GM23248 (cell line): Measurements from ENCODE around the gene PLPPR2. TPM values are rescaled to one million over a fixed set of nuclear protein-coding genes. Genes with fewer than 3 reads are reported as not detected.

Experiments
- DNase-seq: peaks from one replicate; pipeline ENCODE4 v3.0.0-alpha.2; 2015
- H2AFZ ChIP-seq: fragments of 200-600 bp; sonication (generic); 2 replicates; pipeline ENCODE4 v1.6.1; 2016; ENCODE audit warnings: antibody characterized with exemption
- H3F3A ChIP-seq: fragments of 200-600 bp; sonication (generic); 2 replicates; pipeline ENCODE4 v1.6.1; 2016; ENCODE audit warnings: mild to moderate bottlenecking, antibody characterized with exemption, mixed run types; ENCODE audit not compliant: insufficient read depth
- H3K27ac ChIP-seq: fragments of 200-600 bp; sonication (generic); 2 replicates; pipeline ENCODE4 v1.5.1; 2016; ENCODE audit warnings: mild to moderate bottlenecking
- H3K27me3 ChIP-seq: fragments of 200-600 bp; sonication (generic); replicated peaks from 2 replicates; pipeline ENCODE4 v1.6.1; 2016; ENCODE audit warnings: mild to moderate bottlenecking; ENCODE audit not compliant: insufficient read depth
- H3K36me3 ChIP-seq: fragments of 200-600 bp; sonication (generic); 2 replicates; pipeline ENCODE4 v1.6.1; 2016; ENCODE audit warnings: low read depth, mild to moderate bottlenecking
- H3K4me1 ChIP-seq: fragments of 200-600 bp; sonication (generic); 2 replicates; pipeline ENCODE4 v1.6.1; 2016; ENCODE audit warnings: mild to moderate bottlenecking; ENCODE audit not compliant: insufficient read depth
- H3K4me2 ChIP-seq: fragments of 200-600 bp; sonication (generic); one replicate; pipeline ENCODE4 v1.6.1; 2016; ENCODE audit warnings: mild to moderate bottlenecking; ENCODE audit not compliant: unreplicated experiment
- H3K4me3 ChIP-seq: fragments of 200-600 bp; sonication (generic); 2 replicates; pipeline ENCODE4 v1.5.1; 2016; ENCODE audit warnings: mild to moderate bottlenecking
- H3K79me2 ChIP-seq: fragments of 200-600 bp; sonication (generic); 2 replicates; pipeline ENCODE4 v1.6.1; 2016; ENCODE audit warnings: mild to moderate bottlenecking; ENCODE audit not compliant: insufficient read depth
- H3K9ac ChIP-seq: fragments of 200-600 bp; sonication (generic); 2 replicates; pipeline ENCODE4 v1.6.1; 2016; ENCODE audit warnings: mild to moderate bottlenecking
- H3K9me2 ChIP-seq: fragments of 200-600 bp; sonication (generic); 2 replicates; pipeline ENCODE4 v1.6.1; 2016; ENCODE audit warnings: mixed run types, mild to moderate bottlenecking, moderate library complexity; ENCODE audit not compliant: insufficient read depth
- H3K9me3 ChIP-seq: fragments of 200-600 bp; sonication (generic); one replicate; pipeline ENCODE4 v1.6.1; 2017; ENCODE audit warnings: low read depth
- H4K20me1 ChIP-seq: fragments of 200-600 bp; sonication (generic); 2 replicates; pipeline ENCODE4 v1.6.0; 2016; ENCODE audit not compliant: insufficient read depth
- EZH2 ChIP-seq: fragments of 200-600 bp; sonication (generic); IDR thresholded peaks from 2 replicates; pipeline ENCODE4 v1.6.1; 2018; ENCODE audit warnings: antibody characterized with exemption, mild to moderate bottlenecking; ENCODE audit not compliant: insufficient read depth, poor library complexity, severe bottlenecking
- EZH2phosphoT487 ChIP-seq: fragments of 200-600 bp; sonication (generic); IDR thresholded peaks from 2 replicates; pipeline ENCODE4 v1.6.1; 2018; ENCODE audit warnings: antibody characterized with exemption, moderate library complexity, mild to moderate bottlenecking, low read depth; ENCODE audit not compliant: insufficient read depth
- WGBS, 2 experiments: methylation state at CpG; one replicate each; pipeline ENCODE4 v1.1.6; 2015 to 2017; ENCODE audit warnings: low lambda C conversion rate in 2 of 2, low coverage in 1 of 2; ENCODE audit errors: missing lambda C conversion rate in 2 of 2; 5-methylcytosine and 5-hydroxymethylcytosine counted together
- in situ Hi-C: fragments of 300-500 bp; cut with MboI; formaldehyde crosslinking; loops from 2 replicates; pipeline ENCODE4 v1.15.0; 2020
- polyA plus RNA-seq: library from polyadenylated mRNA; unstranded; fragments of >200 nt; fragmentation: Nextera tagmentation; extraction: Ambion mirVana; gene quantifications from 2 replicates; pipeline ENCODE4 v1.2.1, GENCODE V29; 2016
- total RNA-seq: library from RNA; depleted of rRNA; stranded (reverse); fragments of >200 nt; shearing (Covaris generic); gene quantifications from 2 replicates; pipeline ENCODE4 v1.2.3, GENCODE V29; 2014

The PLPPR2 gene
- total and polyA plus RNA-seq, 2 experiments from 2014 or later, result 39.7 to 52.0 TPM

GRCh38 chr19:11321191-11322126 lies 33.8 kb upstream of the PLPPR2 start:
- Histone ChIP-seq H3K9me3 (no peaks in the 10 kb centered on the region), H3K4me2 (no peak overlapping the region), H3K36me3 (no peaks in the 10 kb centered on the region), H2AFZ (no peak overlapping the region), H3F3A (peaks cover 9% of the 10 kb centered on the region), H3K4me1 (peaks cover 16% of the 10 kb centered on the region), H3K4me3 (no peak overlapping the region), H3K9me2 (no peaks in the 10 kb centered on the region), H3K79me2 (no peaks in the 10 kb centered on the region), H4K20me1 (no peaks in the 10 kb centered on the region), H3K27me3 (no peaks in the 10 kb centered on the region), H3K27ac (no peak overlapping the region), H3K9ac (no peak overlapping the region)
- no peak for DNase-seq
- TF ChIP-seq EZH2phosphoT487 (no peak), EZH2 (no peak)
- 84 to 90% methylated on average over 14 of the region's 14 CpGs for WGBS, 2 experiments
- in situ Hi-C loops, result no loop called here

GRCh38 chr19:11322269-11323024 lies 32.8 kb upstream of the PLPPR2 start:
- Histone ChIP-seq H3K79me2 (no peaks in the 10 kb centered on the region), H2AFZ (no peak overlapping the region), H3K9me2 (no peaks in the 10 kb centered on the region), H3K4me1 (peaks cover 16% of the 10 kb centered on the region), H4K20me1 (no peaks in the 10 kb centered on the region), H3F3A (peaks cover 9% of the 10 kb centered on the region), H3K9ac (no peak overlapping the region), H3K27ac (no peak overlapping the region), H3K4me3 (no peak overlapping the region), H3K27me3 (no peaks in the 10 kb centered on the region), H3K4me2 (no peak overlapping the region), H3K36me3 (no peaks in the 10 kb centered on the region), H3K9me3 (no peaks in the 10 kb centered on the region)
- no peak for DNase-seq
- TF ChIP-seq EZH2, result no peak
- no peak for TF ChIP-seq EZH2phosphoT487
- in situ Hi-C loops, result no loop called here
- 83 to 88% methylated on average over 7 of the region's 7 CpGs for WGBS, 2 experiments

- peaks cover 16% of the 10 kb centered on the region for H3K4me1 ChIP-seq
- H3K27me3 ChIP-seq, result no peaks in the 10 kb centered on the region
- WGBS, 2 experiments, result 55 to 67% methylated on average over 5 of the region's 5 CpGs
- DNase-seq, result no peak
- no peaks in the 10 kb centered on the region for H4K20me1 ChIP-seq
- H3F3A ChIP-seq, result peaks cover 9% of the 10 kb centered on the region
- no peaks in the 10 kb centered on the region for H3K36me3 ChIP-seq
- peak overlapping the region; percentile 75 for H3K4me2 ChIP-seq
- H2AFZ ChIP-seq, result peak overlapping the region; percentile 52; the same call in 1 of the 2 replicates
- H3K9me3 ChIP-seq, result no peaks in the 10 kb centered on the region
- peak overlapping the region; percentile 70 for H3K27ac ChIP-seq
- H3K9ac ChIP-seq, result peak overlapping the region; percentile 49
- in situ Hi-C loops, result no loop called here
- peak overlapping the region; percentile 51 for H3K4me3 ChIP-seq
- no peaks in the 10 kb centered on the region for H3K79me2 ChIP-seq
- TF ChIP-seq EZH2phosphoT487 (no peak), EZH2 (no peak)
- H3K9me2 ChIP-seq, result no peaks in the 10 kb centered on the region
Measured at GRCh38 chr19:11323601-11324078, 31.6 kb upstream of the PLPPR2 start.

GRCh38 chr19:11324079-11324661 lies 31.1 kb upstream of the PLPPR2 start:
- Histone ChIP-seq H3K4me1 (peaks cover 16% of the 10 kb centered on the region), H3K4me3 (peak overlapping the region; percentile 51), H3K9me2 (no peaks in the 10 kb centered on the region), H3K79me2 (no peaks in the 10 kb centered on the region), H2AFZ (peak overlapping the region; percentile 52; the same call in 1 of the 2 replicates), H3F3A (peaks cover 9% of the 10 kb centered on the region), H3K9ac (peak overlapping the region; percentile 49), H3K36me3 (no peaks in the 10 kb centered on the region), H3K27ac (peak overlapping the region; percentile 70), H4K20me1 (no peaks in the 10 kb centered on the region), H3K9me3 (no peaks in the 10 kb centered on the region), H3K27me3 (no peaks in the 10 kb centered on the region), H3K4me2 (peak overlapping the region; percentile 75)
- DNase-seq, result peak; percentile 95
- no peak for TF ChIP-seq EZH2
- TF ChIP-seq EZH2phosphoT487, result no peak
- in situ Hi-C loops, result no loop called here
- 5 to 7% methylated on average over 10 of the region's 10 CpGs for WGBS, 2 experiments
